HG02981 (cell line): ENCODE measurements around the gene OBSCN.

Experiments used
- ATAC-seq: cut with Tn5 transposase; IDR thresholded peaks from one replicate; pipeline ENCODE4 v1.9.1; 2021; ENCODE audit warnings: mild to moderate bottlenecking, moderate library complexity; ENCODE audit not compliant: unreplicated experiment

OBSCN gene

DNA sequence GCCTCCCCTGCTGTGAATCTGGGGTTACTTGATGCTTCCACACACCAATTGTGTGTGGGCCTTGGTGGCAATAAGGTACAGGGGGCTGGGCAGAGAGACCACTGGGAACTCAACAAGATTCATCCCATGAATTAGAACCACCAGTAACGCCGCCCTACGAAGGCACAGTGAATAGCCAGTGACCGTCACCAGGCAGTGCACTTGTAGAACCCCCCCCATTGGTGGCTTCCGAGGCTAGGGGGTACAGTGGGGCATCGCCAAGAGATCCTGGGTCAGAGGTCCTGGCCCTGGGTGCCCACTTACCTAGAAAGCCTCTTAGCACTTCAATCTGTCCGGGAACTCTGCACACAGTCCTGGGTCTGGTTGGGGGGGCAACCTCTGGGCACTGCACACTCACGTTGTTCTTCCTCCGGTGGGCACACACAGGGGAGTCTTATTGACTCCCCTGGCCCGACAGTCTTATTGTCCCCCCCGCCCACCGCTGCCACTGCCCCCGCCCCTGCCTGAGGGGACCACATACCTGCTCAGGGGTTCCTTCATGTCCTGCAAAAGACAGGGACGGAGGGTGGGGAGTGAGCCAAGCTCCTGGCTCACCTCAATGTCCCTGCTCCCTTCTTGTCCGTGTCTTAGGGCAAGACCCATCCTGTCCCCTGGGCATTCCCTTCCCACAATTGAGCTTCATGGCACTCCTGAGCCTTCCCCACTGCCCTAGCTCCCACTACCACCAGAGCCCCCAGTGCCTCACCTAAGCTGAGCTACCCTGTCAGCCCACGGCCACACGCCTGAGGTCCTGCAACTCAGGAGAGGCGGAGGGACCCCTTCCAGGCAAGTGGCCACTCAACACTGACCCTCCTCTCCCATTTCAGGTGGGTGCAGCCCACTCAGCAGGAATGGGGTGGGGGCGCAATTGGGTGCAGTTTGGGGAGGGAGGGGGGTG lies 201.3 kb downstream of the OBSCN start:
- ATAC-seq, result no peak

DNA sequence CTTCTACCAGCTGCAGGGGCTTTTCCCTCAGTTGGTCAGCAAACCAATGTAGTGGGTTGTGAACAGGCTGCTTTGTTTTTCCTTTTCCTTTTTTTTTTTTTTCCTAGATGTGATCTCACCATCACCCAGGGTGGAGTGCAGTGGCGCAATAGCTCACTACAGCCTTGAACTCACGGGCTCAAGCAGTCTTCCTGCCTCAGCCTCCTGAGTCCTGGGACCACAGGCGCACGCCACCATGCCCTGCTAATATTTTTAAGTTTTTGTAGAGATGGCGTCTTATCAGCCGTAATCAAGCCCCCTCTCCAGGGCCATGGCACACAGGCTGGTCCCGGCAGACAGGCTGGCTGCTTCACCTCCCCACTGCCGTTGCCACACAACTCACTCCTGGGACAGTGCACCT lies 202.2 kb downstream of the OBSCN start:
- ATAC-seq, result no peak

- ATAC-seq, result no peak
These were observed 202.8 kb downstream of the OBSCN start for GRCh38 chr1:228410671-228411070.

DNA sequence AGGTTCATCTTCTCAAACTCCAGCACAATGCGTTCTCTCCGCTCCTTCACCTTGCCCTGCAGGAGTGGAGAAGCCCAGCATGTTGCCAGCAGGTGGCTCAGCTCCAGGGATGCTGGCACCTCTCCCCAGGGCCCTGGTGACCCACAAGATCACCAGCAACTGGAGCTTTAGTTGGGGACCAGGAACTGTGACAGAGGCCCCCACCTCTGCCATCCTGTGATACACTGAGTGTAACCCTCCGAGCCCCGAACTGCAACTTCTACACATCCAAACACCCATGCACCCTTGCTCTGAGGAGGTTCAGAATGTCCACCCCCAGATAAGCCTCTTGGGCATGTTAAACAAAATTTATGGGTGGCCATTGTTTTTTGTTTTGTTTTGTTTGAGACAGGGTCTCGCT lies 203.3 kb downstream of the OBSCN start:
- no peak for ATAC-seq

DNA sequence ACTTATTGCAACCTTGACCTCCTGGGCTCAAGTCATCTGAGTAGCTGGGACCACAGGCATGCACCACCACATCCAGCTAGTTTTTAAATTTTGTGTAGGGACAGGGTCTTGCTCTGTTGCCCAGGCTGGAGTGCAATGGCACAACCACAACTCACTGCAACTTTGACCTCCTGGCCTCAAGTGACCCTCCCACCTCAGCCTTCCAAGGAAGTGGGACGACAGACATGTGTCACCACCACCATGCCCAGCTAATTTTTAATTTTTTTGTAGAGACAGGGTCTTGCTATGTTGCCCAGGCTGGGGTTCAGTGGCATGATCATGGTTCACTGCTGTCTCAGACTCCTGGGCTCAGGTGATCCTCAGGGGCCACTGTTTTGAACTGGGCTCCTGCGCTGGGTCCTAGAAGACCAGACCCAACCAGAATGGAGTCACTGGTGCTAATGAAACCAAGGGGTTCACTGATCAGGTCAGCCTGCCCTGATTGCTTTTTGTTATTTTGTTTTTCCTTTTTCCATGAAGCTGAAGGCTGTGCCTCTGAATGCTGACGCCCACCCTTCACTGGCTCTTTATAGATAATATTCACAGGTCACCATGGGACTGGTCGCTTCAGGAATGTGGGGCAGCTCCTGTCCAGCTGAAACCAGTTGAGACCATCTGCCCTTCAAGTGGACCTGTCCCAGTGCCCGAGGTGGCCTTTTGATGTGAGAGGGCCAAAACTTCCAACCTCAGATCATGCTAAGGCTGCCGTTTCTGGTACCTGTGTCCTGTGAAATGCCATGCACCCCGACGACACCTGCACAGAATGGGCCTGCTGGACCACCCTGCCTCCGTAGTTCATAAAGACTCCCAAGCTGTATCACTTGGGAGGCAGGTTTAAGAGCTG lies 203.9 kb downstream of the OBSCN start:
- no peak for ATAC-seq

DNA sequence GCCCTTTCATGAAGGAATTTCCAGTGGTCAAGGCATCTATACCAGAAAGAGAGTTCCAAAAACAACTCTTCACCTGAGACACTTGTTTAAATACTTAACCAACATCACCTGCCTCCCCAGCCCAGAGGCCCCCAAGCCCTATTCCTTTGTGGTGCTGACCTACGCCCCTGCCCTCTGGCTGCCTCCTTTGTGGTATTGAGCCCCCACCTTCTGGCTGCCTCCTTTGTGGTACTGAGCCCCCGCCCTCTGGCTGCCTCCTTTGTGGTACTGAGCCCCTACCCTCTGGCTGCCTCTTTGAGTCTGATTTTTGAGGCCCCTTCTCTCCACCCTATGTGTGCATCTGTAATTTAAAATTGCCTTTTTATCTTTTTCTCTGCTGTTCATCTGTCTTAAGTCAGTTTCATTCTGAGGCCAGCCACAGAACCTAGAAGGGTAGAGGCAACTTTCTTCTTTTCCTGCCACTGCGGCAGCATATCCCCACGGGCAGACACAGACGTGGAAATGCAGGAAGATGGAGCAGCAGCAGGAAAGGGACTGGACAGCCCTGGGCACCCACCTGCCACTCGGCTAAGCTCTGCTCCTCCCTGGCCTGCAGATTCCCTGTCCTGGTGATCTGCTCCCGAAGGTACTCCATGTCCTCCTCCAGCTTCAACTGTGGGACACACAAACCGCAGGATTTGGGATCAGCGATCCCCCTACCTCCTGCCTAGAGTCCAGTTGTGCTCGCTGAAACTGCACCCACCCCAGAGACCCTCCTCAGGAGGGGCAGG lies 205.6 kb downstream of the OBSCN start:
- no peak for ATAC-seq

DNA sequence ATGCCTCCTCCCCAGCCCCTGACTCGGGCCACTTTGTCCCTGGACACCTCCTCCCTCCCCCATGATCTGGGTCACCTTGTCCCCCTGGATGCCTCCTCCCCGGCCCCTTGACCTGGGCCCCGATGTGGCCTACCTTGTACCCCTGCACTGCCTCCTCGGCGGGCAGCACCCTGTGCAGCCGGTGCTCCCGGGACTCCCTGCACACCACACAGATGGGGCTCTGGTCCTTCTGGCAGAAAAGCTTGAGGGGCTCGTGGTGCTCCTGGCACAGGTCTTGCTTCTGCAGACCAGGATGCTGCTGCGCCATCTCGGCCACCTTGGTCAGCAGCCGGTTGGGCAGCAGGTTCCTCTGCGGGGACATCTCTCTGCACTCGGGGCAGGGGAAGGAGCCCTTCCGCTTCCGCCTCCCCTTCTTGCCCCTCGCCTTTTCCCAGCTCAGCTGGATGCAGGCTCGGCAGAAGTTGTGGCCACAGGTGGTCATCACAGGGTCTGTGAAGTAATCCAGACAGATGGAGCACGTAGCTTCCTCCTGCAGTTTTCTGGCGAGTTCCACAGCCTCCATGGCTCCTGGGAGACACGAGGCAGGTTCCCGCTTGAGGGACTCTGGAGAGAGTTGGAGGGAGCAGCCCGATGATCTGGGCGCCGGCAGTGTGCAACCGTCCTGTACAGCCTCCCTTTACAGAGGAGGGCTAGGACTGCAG lies 206.8 kb downstream of the OBSCN start:
- ATAC-seq, result no peak

- ATAC-seq, result no peak
These were observed 207.4 kb downstream of the OBSCN start for GRCh38 chr1:228415221-228415620.

DNA sequence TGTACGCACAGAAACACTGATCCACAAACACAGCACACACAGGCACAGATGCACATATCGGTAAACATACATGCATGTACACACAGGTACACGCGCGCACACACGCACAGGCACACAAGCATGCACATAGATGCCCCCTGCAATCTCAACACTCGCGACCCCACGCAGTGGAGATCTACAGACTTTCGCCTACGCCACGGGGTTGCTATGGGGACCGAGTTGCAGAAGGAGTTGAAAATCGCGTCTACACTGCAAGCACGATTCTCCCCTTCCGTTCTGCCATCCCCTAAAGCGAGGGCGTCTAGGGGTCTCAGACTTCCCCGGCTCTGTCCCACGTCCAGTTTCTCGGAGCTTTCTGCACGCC lies 208.0 kb downstream of the OBSCN start:
- ATAC-seq, result no peak

- ATAC-seq, result no peak
These were observed 208.5 kb downstream of the OBSCN start, which contains the start of gene TRIM17 for GRCh38 chr1:228416217-228416933. TSS of gene TRIM17 (minus strand) at chr1:228416861. CDS start at chr1:228415072, 1,789 bp downstream.

- no peak for ATAC-seq
These were observed 209.2 kb downstream of the OBSCN start for GRCh38 chr1:228417061-228417460.

DNA sequence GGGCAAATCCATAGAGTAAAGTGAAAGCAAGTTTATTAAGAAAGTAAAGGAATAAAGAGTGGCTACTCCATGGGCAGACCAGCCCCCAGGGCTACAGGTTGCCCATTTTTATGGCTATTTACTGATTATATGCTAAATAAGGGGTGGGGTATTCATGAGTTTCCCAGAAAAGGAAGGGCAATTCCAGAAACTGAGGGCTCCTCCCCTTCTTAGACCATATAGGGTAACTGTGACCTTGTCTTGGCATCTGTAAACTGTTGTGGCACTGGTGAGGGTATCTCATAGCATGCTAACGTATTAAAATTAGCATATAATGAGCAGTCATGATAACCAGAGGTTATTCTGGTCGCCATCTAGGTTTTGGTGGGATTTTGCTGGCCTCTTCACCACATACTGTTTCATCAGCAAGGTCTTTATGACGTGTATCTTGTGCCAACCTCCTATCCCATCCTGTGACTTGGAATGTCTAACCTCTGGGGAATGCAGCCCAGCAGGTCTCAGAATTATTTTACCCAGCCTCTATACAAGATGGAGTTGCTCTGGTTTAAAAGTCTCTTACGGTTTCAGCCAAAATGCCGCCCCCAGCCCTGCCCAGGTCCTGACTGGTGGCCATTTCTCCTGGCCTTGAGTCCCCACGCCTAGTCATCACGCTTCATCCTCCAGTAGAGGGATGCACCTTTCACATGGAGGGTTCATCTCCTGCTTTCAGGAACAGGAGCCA lies 209.8 kb downstream of the OBSCN start:
- no peak for ATAC-seq

DNA sequence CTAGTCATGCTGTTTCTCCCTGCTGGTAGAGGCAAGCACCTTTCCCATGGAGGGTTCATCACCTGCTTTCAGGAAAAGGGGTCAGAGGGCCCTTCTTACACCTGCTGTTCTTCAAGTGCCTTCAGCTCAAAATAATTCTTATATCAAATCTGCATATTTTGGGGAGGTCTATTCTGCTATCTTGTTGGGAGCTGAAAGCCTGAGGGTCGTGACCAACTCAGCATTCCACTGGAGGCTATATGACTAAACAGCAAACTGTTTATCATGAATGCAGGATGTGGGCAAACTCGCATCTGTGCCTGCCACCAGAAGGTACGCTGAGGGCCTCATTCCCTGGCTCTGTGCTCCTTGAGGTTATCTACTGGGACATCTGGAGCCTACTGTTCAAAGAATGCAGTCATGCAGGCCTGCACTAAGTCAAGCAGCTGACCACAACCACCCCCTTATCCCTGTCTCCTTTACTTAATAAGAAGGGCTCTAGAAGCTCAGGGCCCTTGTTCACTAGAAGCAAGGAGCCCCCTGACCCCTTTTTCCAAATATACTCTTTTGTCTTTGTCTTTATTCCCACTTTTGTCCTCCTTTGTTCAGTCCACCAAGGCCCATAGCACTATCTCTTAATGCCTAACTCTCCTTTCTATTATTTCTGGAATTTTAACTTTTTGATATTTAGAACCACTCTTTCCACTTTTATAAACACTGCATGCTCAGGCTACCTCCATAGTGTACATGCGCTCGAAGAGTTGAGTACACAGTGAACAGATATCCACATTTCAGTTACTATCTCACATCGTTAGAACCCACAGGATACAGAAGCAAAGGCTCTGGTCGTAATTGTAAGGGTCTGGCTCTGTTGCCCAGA lies 213.4 kb downstream of the OBSCN start:
- no peak for ATAC-seq

- ATAC-seq, result no peak
These were observed 215.7 kb downstream of the OBSCN start for GRCh38 chr1:228423404-228424053.

DNA sequence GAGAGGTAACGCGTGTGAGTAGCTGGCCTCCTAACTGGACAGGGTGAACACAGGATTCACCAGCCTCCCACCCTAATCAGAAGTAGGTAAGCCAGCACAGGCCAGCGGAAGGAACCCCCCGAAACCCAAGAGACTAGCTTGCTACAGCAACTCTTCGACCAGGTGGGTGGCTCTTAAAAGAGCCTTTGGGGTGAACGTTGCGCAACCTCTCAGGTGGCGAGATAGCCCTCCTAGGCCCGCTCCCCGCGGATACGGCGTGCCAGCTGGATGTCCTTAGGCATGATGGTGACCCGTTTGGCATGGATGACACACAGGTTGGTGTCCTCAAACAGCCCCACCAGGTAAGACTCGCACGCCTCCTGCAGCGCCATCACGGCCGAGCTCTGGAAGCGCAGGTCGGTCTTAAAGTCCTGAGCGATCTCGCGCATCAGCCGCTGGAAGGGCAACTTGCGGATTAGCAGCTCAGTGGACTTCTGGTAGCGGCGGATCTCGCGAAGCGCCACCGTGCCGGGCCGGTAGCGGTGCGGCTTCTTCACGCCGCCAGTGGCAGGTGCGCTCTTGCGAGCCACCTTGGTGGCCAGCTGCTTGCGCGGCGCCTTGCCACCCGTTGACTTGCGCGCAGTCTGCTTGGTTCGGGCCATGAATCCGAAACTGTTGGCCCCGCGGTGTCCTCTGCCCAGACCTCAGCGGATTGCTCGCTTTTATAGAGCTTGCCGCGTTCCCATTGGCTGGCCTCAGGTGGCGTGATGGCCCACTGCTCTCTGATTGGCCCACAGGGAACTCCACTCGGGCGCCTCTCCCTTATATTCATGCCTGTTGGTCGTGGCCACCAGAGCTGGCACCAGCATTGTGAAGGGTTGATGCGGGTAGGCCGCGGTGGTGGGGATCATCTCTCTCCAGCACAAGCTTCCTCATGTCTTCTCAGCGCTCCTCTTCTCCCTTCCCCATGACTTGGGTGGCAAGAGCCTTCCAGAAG lies 217.1 kb downstream of the OBSCN start:
- no peak for ATAC-seq

- no peak for ATAC-seq
These were observed 218.8 kb downstream of the OBSCN start for GRCh38 chr1:228426518-228427175.
